K562 (cell line): ENCODE measurements around the gene CT45A1. TPM values are rescaled to one million over a fixed set of nuclear protein-coding genes. Genes with fewer than 3 reads are reported as not detected.

Experiments
- ATAC-seq: fragments of 200-7000 bp; cut with Tn5 transposase; 3 replicates; pipeline ENCODE4 v1.9.1; 2020; ENCODE audit warnings: moderate library complexity
- BruUV-seq: library from RNA; stranded (reverse); fragments of 400-500 nt; replicated peaks from 2 replicates; lab custom pipeline; 2021; lab: Mats Ljungman, UMichigan
- CTCF ChIA-PET: fragments of 300-600 bp; formaldehyde crosslinking; extraction: SDS; loops from one replicate; lab custom pipeline; 2021; ENCODE audit warnings: low intra/inter-chr PET ratio; lab: Yijun Ruan, JAX
- POLR2A ChIA-PET: fragments of 300-600, 350-650 bp; sonication (Branson Sonifier 250); formaldehyde crosslinking; extraction: SDS; loops from one replicate; lab custom pipeline; 2021; ENCODE audit warnings: antibody characterized with exemption, inconsistent platforms; lab: Yijun Ruan, JAX
- DNase-seq, 4 experiments: peaks; one replicate each; pipeline versions ENCODE4 v3.0.0 to v3.0.0-alpha.2; 2011 to 2018; ENCODE audit warnings: low spot score in 3 of 4, mixed read lengths in 3 of 4; ENCODE audit errors: extremely low read depth in 1 of 4
- FAIRE-seq: peaks from 2 replicates; lab custom pipeline; 2011; peaks lifted over from hg19 to GRCh38; lab: Jason Lieb, UNC
- H2AFZ ChIP-seq: 2 replicates; pipeline ENCODE4 v1.6.0; 2011; ENCODE audit warnings: low read depth, low read length, control low read depth, inconsistent platforms
- H3K27ac ChIP-seq: fragments of 200-600 bp; 3 replicates; pipeline ENCODE4 v1.8.0; 2011; ENCODE audit warnings: low read depth, mild to moderate bottlenecking, control low read depth, inconsistent platforms, low read length, moderate library complexity, mixed read lengths; ENCODE audit errors: extremely low read depth
- H3K27me3 ChIP-seq, 2 experiments: fragments of 300-600 bp in 1 of 2; 2 replicates in 1 of 2; 3 replicates in 1 of 2; pipeline versions ENCODE4 v1.6.0 to v1.8.0; 2011; ENCODE audit warnings: inconsistent platforms in 2 of 2, low read length in 2 of 2, mild to moderate bottlenecking in 1 of 2, mixed read lengths in 1 of 2, moderate library complexity in 1 of 2; ENCODE audit not compliant: control insufficient read depth in 2 of 2, insufficient read depth in 2 of 2
- H3K36me3 ChIP-seq: fragments of 300-600 bp; 3 replicates; pipeline ENCODE4 v1.8.0; 2011; ENCODE audit warnings: mild to moderate bottlenecking, low read length, inconsistent platforms; ENCODE audit not compliant: control insufficient read depth, insufficient read depth
- H3K4me1 ChIP-seq, 2 experiments: fragments of 200-600 bp in 1 of 2; replicated peaks in 1 of 2; 2 replicates in 1 of 2; 3 replicates in 1 of 2; pipeline versions ENCODE4 v1.5.1 to v1.8.0; 2011; ENCODE audit warnings: inconsistent platforms in 2 of 2, low read length in 2 of 2, mild to moderate bottlenecking in 1 of 2, mixed read lengths in 1 of 2, moderate library complexity in 1 of 2; ENCODE audit not compliant: control insufficient read depth in 2 of 2, insufficient read depth in 2 of 2
- H3K4me2 ChIP-seq: 2 replicates; pipeline ENCODE4 v1.6.1; 2011; ENCODE audit warnings: low read length, control low read depth, inconsistent platforms, mixed read lengths; ENCODE audit not compliant: insufficient read depth
- H3K4me3 ChIP-seq: fragments of 200-600 bp; sonication (generic), shearing (Covaris generic); 2 replicates; pipeline ENCODE4 v1.5.1; 2016; ENCODE audit warnings: control low read depth, inconsistent platforms
- H3K79me2 ChIP-seq: fragments of 200-600 bp; 3 replicates; pipeline ENCODE4 v1.8.0; 2011; ENCODE audit warnings: low read length, inconsistent platforms; ENCODE audit not compliant: control insufficient read depth, insufficient read depth
- H3K9ac ChIP-seq, 2 experiments: 2 replicates each; pipeline versions ENCODE4 v1.6.0 to v1.6.1; 2011; ENCODE audit warnings: low read depth in 2 of 2, low read length in 2 of 2, control low read depth in 1 of 2, inconsistent platforms in 1 of 2, mild to moderate bottlenecking in 1 of 2, mixed read lengths in 1 of 2; ENCODE audit not compliant: insufficient read depth in 1 of 2
- H3K9me1 ChIP-seq: one replicate; pipeline ENCODE4 v1.6.0; 2011; ENCODE audit warnings: inconsistent platforms, mild to moderate bottlenecking, low read length, moderate library complexity; ENCODE audit not compliant: control insufficient read depth, insufficient read depth
- H3K9me3 ChIP-seq: replicated peaks from 2 replicates; pipeline ENCODE4 v1.5.1; 2011; ENCODE audit warnings: low read depth, low read length, inconsistent platforms; ENCODE audit not compliant: control insufficient read depth, insufficient read depth
- H4K20me1 ChIP-seq: replicated peaks from 2 replicates; pipeline ENCODE4 v1.6.1; 2011; ENCODE audit warnings: low read length, inconsistent platforms, mixed read lengths; ENCODE audit not compliant: control insufficient read depth, insufficient read depth
- DACH1 ChIP-seq: fragments of 450-650 bp; IDR thresholded peaks from 2 replicates; pipeline ENCODE4 v1.6.1; 2018; ENCODE audit not compliant: partially characterized antibody
- HDAC3 ChIP-seq: fragments of 450-650 bp; IDR thresholded peaks from 2 replicates; pipeline ENCODE4 v1.6.1; 2018; ENCODE audit warnings: borderline replicate concordance, mild to moderate bottlenecking, moderate library complexity; ENCODE audit not compliant: partially characterized antibody
- HNRNPUL1 ChIP-seq: fragments of 200-400 bp; formaldehyde crosslinking; IDR thresholded peaks from 2 replicates; pipeline ENCODE4 v1.6.1; 2017; ENCODE audit warnings: low read length
- KAT2B ChIP-seq: IDR thresholded peaks from one replicate; pipeline ENCODE4 v1.6.1; 2012; ENCODE audit warnings: low read depth, mild to moderate bottlenecking, control low read depth, inconsistent platforms, low read length, moderate library complexity
- MIER1 ChIP-seq: fragments of 450-650 bp; IDR thresholded peaks from 2 replicates; pipeline ENCODE4 v1.6.1; 2016; ENCODE audit warnings: antibody characterized with exemption, mild to moderate bottlenecking, low read depth
- RFX7 ChIP-seq: fragments of 250-450 bp; sonication (Bioruptor Pico); IDR thresholded peaks from 2 replicates; pipeline ENCODE4 v1.5.1; 2021; ENCODE audit warnings: mild to moderate bottlenecking
- SMARCC2 ChIP-seq: fragments of 450-650 bp; IDR thresholded peaks from 2 replicates; pipeline ENCODE4 v1.6.1; 2017; ENCODE audit warnings: antibody characterized with exemption, moderate library complexity, mild to moderate bottlenecking, low read depth
- SP1 ChIP-seq: sonication (generic); formaldehyde crosslinking; IDR thresholded peaks from 2 replicates; pipeline ENCODE4 v1.8.1; 2022; ENCODE audit warnings: mild to moderate bottlenecking, missing genetic modification reagents
- ZBTB17 ChIP-seq: fragments of 450-650 bp; formaldehyde crosslinking; IDR thresholded peaks from 2 replicates; pipeline ENCODE4 v1.4.0; 2020; ENCODE audit warnings: mild to moderate bottlenecking
- ZNF197 ChIP-seq: fragments of 200-800 bp; sonication (Bioruptor generic); IDR thresholded peaks from 2 replicates; pipeline ENCODE4 v1.6.1; 2016; ENCODE audit warnings: low read depth, missing genetic modification characterization, missing compliant biosample characterization
- ZNF212 ChIP-seq: fragments of 450-650 bp; formaldehyde crosslinking; IDR thresholded peaks from 2 replicates; pipeline ENCODE4 v1.4.0; 2020; ENCODE audit warnings: mild to moderate bottlenecking
- ZNF277 ChIP-seq: fragments of 250-450 bp; sonication (Bioruptor Pico); IDR thresholded peaks from 2 replicates; pipeline ENCODE4 v1.8.0; 2022; ENCODE audit warnings: inconsistent platforms, mild to moderate bottlenecking, moderate library complexity, borderline replicate concordance
- WGBS: fragments of 100-300 bp; shearing (Covaris generic); methylation state at CpG from one replicate; pipeline ENCODE4 v1.1.6; 2016; ENCODE audit warnings: low coverage, mixed read lengths; ENCODE audit not compliant: insufficient coverage; ENCODE audit errors: missing lambda C conversion rate; 5-methylcytosine and 5-hydroxymethylcytosine counted together
- in situ Hi-C: fragments of 300-500 bp; cut with MboI; formaldehyde crosslinking; loops from 4 replicates; pipeline ENCODE4 v1.15.0; 2018; ENCODE audit warnings: inconsistent platforms, mixed read lengths
- intact Hi-C: fragments of 100-400 bp; cut with micrococcal nuclease; formaldehyde crosslinking; loops from 2 replicates; pipeline ENCODE4 v1.14.2; 2022
- polyA plus RNA-seq, 8 experiments: library from polyadenylated mRNA; depleted of rRNA in 4 of 8; stranded (reverse) in 5 of 8; unstranded in 3 of 8; fragments of >200 nt; fragmentation: Nextera tagmentation in 2 of 8; fragmentation: Illumina TruSeq in 1 of 8; extraction: Ambion mirVana in 2 of 8; extraction: Trizol in 1 of 8; gene quantifications; 2 replicates each; pipeline versions ENCODE4 v1.2.1 to v1.2.3, GENCODE V29; 2011 to 2014; ENCODE audit warnings: inconsistent platforms in 1 of 8, missing spikeins in 1 of 8
- total RNA-seq, 7 experiments: library from RNA; depleted of rRNA in 6 of 7; stranded (reverse); fragments of >200 nt in 6 of 7; fragmentation: Illumina TruSeq in 2 of 7; extraction: Trizol in 2 of 7; gene quantifications; 2 replicates each; pipeline versions ENCODE4 v1.2.1 to v1.2.3, GENCODE V29; 2011 to 2021; ENCODE audit warnings: low replicate concordance in 1 of 7
- TF ChIP-seq, protein P1 (sequence below): sonication (generic); formaldehyde crosslinking; IDR thresholded peaks from 2 replicates; pipeline ENCODE4 v1.8.0; 2022; ENCODE audit warnings: mild to moderate bottlenecking, missing genetic modification reagents

The CT45A1 gene
- total and polyA plus RNA-seq, 9 of the 15 experiments (the other 6 are each of a cell fraction or from before 2014, with no cell fraction given), result 0.66 to 5.7 (median 2.5) TPM

GRCh38 chrX:135695471-135695870 is 18.0 kb upstream of the CT45A1 start:
- H3K36me3 ChIP-seq, result no peaks in the 10 kb centered on the region
- no peaks in the 10 kb centered on the region for H3K4me1 ChIP-seq
- no peak for ATAC-seq
- H3K27me3 ChIP-seq, result peaks cover 0 to 8% of the 10 kb centered on the region in 2 experiments; a peak in 2 of 5 replicates
- 0% methylated on average over 3 of the region's 3 CpGs for WGBS
- H3K79me2 ChIP-seq, result no peaks in the 10 kb centered on the region
- ChIA-PET CTCF (no interaction called here), POLR2A (interaction anchor here (0.8 kb wide), 1 partner anchor 87 kb away, joined by 3 read pairs; no protein-coding TSS in a partner anchor)
- H3K9me3 ChIP-seq, result no peaks in the 10 kb centered on the region
- H4K20me1 ChIP-seq, result no peaks in the 10 kb centered on the region
- no peak overlapping the region for H3K4me3 ChIP-seq
- no peak for FAIRE-seq
- intact Hi-C loops (loop anchor here (10.0 kb wide), 1 partner anchor 61 kb away; no protein-coding TSS in a partner anchor), in situ Hi-C loops (no loop called here)
- no peak overlapping the region for H3K4me2 ChIP-seq
- no peak for TF ChIP-seq ZBTB17
- TF ChIP-seq DACH1, result no peak
- TF ChIP-seq ZNF212 (CRISPR knock-in tag), result no peak
- TF ChIP-seq RFX7, result no peak
- TF ChIP-seq ZNF197 (CRISPR knock-in tag), result no peak
- no peak for TF ChIP-seq SMARCC2
- TF ChIP-seq ZNF277, result no peak
- no peak for TF ChIP-seq SP1 (CRISPR knock-in tag)
- TF ChIP-seq, protein P1, sequence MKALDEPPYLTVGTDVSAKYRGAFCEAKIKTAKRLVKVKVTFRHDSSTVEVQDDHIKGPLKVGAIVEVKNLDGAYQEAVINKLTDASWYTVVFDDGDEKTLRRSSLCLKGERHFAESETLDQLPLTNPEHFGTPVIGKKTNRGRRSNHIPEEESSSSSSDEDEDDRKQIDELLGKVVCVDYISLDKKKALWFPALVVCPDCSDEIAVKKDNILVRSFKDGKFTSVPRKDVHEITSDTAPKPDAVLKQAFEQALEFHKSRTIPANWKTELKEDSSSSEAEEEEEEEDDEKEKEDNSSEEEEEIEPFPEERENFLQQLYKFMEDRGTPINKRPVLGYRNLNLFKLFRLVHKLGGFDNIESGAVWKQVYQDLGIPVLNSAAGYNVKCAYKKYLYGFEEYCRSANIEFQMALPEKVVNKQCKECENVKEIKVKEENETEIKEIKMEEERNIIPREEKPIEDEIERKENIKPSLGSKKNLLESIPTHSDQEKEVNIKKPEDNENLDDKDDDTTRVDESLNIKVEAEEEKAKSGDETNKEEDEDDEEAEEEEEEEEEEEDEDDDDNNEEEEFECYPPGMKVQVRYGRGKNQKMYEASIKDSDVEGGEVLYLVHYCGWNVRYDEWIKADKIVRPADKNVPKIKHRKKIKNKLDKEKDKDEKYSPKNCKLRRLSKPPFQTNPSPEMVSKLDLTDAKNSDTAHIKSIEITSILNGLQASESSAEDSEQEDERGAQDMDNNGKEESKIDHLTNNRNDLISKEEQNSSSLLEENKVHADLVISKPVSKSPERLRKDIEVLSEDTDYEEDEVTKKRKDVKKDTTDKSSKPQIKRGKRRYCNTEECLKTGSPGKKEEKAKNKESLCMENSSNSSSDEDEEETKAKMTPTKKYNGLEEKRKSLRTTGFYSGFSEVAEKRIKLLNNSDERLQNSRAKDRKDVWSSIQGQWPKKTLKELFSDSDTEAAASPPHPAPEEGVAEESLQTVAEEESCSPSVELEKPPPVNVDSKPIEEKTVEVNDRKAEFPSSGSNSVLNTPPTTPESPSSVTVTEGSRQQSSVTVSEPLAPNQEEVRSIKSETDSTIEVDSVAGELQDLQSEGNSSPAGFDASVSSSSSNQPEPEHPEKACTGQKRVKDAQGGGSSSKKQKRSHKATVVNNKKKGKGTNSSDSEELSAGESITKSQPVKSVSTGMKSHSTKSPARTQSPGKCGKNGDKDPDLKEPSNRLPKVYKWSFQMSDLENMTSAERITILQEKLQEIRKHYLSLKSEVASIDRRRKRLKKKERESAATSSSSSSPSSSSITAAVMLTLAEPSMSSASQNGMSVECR (CRISPR knock-in tag), result no peak
- no peak for TF ChIP-seq KAT2B
- no peak for TF ChIP-seq MIER1
- TF ChIP-seq HNRNPUL1, result no peak
- TF ChIP-seq HDAC3, result no peak
- H3K27ac ChIP-seq, result no peak overlapping the region
- no peak for DNase-seq
- H2AFZ ChIP-seq, result no peak overlapping the region
- H3K9me1 ChIP-seq, result no peaks in the 10 kb centered on the region
- no TSS peak for BruUV-seq
- no peak overlapping the region for H3K9ac ChIP-seq
